HepG2 (cell line): Measurements from ENCODE around the gene ATP1A2.

Experiments
- ETV5 ChIP-seq: IDR thresholded peaks from 2 replicates; pipeline ENCODE4 v1.6.1; 2018; ENCODE audit warnings: missing biosample characterization, missing genetic modification reagents, inconsistent platforms, borderline replicate concordance
- POLR2A ChIP-seq, 2 experiments: IDR thresholded peaks; 2 replicates each; pipeline ENCODE4 v1.6.1; 2011; ENCODE audit warnings: low read depth in 2 of 2, low read length in 2 of 2, mild to moderate bottlenecking in 1 of 2, moderate library complexity in 1 of 2; ENCODE audit not compliant: insufficient read depth in 1 of 2
- SMARCE1 ChIP-seq: fragments of 450-650 bp; IDR thresholded peaks from 2 replicates; pipeline ENCODE4 v1.6.1; 2017; ENCODE audit warnings: borderline replicate concordance
- SRSF9 ChIP-seq: fragments of 200-400 bp; formaldehyde crosslinking; IDR thresholded peaks from 2 replicates; pipeline ENCODE4 v1.6.1; 2018; ENCODE audit warnings: borderline replicate concordance, mild to moderate bottlenecking, low read depth, low read length; ENCODE audit not compliant: insufficient read depth, poor library complexity, severe bottlenecking
- TAF1 ChIP-seq: sonication (generic); formaldehyde crosslinking; IDR thresholded peaks from 2 replicates; pipeline ENCODE4 v1.4.0; 2020; ENCODE audit warnings: missing genetic modification reagents
- TCF12 ChIP-seq, 2 experiments: fragments of 450-650 bp in 1 of 2; sonication (generic) in 1 of 2; formaldehyde crosslinking in 1 of 2; IDR thresholded peaks; 2 replicates each; pipeline versions ENCODE4 v1.6.1 to v1.8.0; 2017 to 2022; ENCODE audit warnings: antibody characterized with exemption in 1 of 2, mild to moderate bottlenecking in 1 of 2, missing genetic modification reagents in 1 of 2, moderate library complexity in 1 of 2
- TCF7 ChIP-seq: sonication (generic); IDR thresholded peaks from 2 replicates; pipeline ENCODE4 v1.6.1; 2016; ENCODE audit warnings: antibody characterized with exemption, low read depth
- ZBTB7A ChIP-seq: sonication (generic); formaldehyde crosslinking; IDR thresholded peaks from 2 replicates; pipeline ENCODE4 v1.8.0; 2022; ENCODE audit warnings: mild to moderate bottlenecking, missing genetic modification reagents
- TF ChIP-seq, protein P1 (sequence below): sonication (generic); formaldehyde crosslinking; IDR thresholded peaks from 2 replicates; pipeline ENCODE4 v1.4.0; 2020; ENCODE audit warnings: missing genetic modification reagents
- TF ChIP-seq, protein P2 (sequence below): sonication (generic); formaldehyde crosslinking; IDR thresholded peaks from 2 replicates; pipeline ENCODE4 v1.5.0; 2020; ENCODE audit warnings: mild to moderate bottlenecking, missing genetic modification reagents, moderate library complexity

DNA sequence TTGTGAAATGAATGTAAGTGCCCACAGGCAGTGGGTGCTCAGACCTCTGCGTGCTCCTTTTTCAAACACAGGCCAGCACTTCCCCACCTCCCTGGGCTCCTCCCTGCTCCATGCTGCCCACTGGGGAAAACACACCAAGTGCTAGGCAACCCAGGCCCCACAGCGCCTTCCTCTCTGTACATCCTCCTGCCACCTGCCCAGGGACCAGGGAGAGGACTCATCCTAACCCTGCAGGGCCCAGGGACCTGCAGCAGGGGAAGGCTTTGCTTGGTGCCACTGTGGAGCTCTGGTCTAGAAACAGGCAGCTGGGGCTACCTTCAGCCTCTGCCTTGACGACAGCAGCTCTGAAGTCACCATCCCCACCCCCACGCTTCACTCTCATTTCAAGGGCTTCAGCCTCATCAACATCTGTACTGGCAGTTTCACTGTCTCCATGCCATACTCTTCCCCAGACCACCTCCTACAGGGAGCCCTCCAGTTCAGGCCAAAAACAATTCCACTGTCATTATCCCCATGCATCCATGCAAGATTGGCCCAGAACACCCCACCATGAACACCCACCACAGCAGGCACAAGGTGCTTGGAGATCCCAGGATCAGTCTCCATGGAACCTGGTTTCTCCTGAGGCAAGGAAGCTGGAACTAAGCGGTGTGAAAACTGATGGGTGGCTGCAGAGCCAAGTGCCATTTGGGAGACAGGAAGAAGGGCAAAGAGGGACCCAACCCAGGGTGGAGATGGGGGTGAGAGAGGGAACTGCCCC is 18.2 kb upstream of the ATP1A2 start:
- TF ChIP-seq SMARCE1: no peak
- TF ChIP-seq ETV5 (CRISPR knock-in tag): no peak
- TF ChIP-seq SRSF9: no peak
- no peak for TF ChIP-seq POLR2A (IDR thresholded peaks at IDR 0.05; ENCODE audit: insufficient read depth in 1 of 2, low read depth in 2 of 2, low read length in 2 of 2)
- TF ChIP-seq TCF12 (IDR thresholded peaks at IDR 0.05): no peak
- no peak for TF ChIP-seq TCF12 (CRISPR knock-in tag; IDR thresholded peaks at IDR 0.05)
- no peak for TF ChIP-seq TCF7
- TF ChIP-seq ZBTB7A: no peak
- TF ChIP-seq, protein P1, sequence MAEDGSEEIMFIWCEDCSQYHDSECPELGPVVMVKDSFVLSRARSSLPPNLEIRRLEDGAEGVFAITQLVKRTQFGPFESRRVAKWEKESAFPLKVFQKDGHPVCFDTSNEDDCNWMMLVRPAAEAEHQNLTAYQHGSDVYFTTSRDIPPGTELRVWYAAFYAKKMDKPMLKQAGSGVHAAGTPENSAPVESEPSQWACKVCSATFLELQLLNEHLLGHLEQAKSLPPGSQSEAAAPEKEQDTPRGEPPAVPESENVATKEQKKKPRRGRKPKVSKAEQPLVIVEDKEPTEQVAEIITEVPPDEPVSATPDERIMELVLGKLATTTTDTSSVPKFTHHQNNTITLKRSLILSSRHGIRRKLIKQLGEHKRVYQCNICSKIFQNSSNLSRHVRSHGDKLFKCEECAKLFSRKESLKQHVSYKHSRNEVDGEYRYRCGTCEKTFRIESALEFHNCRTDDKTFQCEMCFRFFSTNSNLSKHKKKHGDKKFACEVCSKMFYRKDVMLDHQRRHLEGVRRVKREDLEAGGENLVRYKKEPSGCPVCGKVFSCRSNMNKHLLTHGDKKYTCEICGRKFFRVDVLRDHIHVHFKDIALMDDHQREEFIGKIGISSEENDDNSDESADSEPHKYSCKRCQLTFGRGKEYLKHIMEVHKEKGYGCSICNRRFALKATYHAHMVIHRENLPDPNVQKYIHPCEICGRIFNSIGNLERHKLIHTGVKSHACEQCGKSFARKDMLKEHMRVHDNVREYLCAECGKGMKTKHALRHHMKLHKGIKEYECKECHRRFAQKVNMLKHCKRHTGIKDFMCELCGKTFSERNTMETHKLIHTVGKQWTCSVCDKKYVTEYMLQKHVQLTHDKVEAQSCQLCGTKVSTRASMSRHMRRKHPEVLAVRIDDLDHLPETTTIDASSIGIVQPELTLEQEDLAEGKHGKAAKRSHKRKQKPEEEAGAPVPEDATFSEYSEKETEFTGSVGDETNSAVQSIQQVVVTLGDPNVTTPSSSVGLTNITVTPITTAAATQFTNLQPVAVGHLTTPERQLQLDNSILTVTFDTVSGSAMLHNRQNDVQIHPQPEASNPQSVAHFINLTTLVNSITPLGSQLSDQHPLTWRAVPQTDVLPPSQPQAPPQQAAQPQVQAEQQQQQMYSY (CRISPR knock-in tag): no peak
- no peak for TF ChIP-seq TAF1 (CRISPR knock-in tag)
- TF ChIP-seq, protein P2, sequence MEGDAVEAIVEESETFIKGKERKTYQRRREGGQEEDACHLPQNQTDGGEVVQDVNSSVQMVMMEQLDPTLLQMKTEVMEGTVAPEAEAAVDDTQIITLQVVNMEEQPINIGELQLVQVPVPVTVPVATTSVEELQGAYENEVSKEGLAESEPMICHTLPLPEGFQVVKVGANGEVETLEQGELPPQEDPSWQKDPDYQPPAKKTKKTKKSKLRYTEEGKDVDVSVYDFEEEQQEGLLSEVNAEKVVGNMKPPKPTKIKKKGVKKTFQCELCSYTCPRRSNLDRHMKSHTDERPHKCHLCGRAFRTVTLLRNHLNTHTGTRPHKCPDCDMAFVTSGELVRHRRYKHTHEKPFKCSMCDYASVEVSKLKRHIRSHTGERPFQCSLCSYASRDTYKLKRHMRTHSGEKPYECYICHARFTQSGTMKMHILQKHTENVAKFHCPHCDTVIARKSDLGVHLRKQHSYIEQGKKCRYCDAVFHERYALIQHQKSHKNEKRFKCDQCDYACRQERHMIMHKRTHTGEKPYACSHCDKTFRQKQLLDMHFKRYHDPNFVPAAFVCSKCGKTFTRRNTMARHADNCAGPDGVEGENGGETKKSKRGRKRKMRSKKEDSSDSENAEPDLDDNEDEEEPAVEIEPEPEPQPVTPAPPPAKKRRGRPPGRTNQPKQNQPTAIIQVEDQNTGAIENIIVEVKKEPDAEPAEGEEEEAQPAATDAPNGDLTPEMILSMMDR (CRISPR knock-in tag): no peak
